ENCODE measurements around the gene CRK. TPM values are rescaled to one million over a fixed set of nuclear protein-coding genes. Genes with fewer than 3 reads are reported as not detected.
A peak's percentile ranks its signal among the peaks of the same experiment; 100 is the strongest.

Gene CRK
- total RNA-seq, 4 donors from 2014 or later: 59.8 to 102 (median 75.7) TPM

GRCh38 chr17:1376061-1376460 lies 80.0 kb downstream of the CRK start:
- intact Hi-C loops (cut with DNase I): no loop called here
- H3K4me3 ChIP-seq: peak overlapping the region in 1 of 4 donors; percentile 0
- peak overlapping the region; percentile 41 to 78 (median 65) for H3K27ac ChIP-seq (replicated peaks in 1 of 4)
- no peak for DNase-seq (ENCODE audit: extremely low spot score)
- TF ChIP-seq, protein P1, sequence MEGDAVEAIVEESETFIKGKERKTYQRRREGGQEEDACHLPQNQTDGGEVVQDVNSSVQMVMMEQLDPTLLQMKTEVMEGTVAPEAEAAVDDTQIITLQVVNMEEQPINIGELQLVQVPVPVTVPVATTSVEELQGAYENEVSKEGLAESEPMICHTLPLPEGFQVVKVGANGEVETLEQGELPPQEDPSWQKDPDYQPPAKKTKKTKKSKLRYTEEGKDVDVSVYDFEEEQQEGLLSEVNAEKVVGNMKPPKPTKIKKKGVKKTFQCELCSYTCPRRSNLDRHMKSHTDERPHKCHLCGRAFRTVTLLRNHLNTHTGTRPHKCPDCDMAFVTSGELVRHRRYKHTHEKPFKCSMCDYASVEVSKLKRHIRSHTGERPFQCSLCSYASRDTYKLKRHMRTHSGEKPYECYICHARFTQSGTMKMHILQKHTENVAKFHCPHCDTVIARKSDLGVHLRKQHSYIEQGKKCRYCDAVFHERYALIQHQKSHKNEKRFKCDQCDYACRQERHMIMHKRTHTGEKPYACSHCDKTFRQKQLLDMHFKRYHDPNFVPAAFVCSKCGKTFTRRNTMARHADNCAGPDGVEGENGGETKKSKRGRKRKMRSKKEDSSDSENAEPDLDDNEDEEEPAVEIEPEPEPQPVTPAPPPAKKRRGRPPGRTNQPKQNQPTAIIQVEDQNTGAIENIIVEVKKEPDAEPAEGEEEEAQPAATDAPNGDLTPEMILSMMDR (IDR thresholded peaks at IDR 0.05): no peak
- TF ChIP-seq POLR2A (IDR thresholded peaks at IDR 0.05; ENCODE audit: low read depth) (no peak), EP300 (IDR thresholded peaks at IDR 0.05) (no peak), POLR2AphosphoS5 (IDR thresholded peaks at IDR 0.05) (no peak)
- H3K36me3 ChIP-seq: peaks cover 0 to 14% (median 4%) of the 10 kb centered on the region in 4 donors
- 36% methylated on average over 5 of the region's 5 CpGs for WGBS
- H3K9me3 ChIP-seq: no peaks in the 10 kb centered on the region
- peaks cover 98 to 100% (median 100%) of the 10 kb centered on the region in 4 donors for H3K4me1 ChIP-seq
- no peaks in the 10 kb centered on the region for H3K27me3 ChIP-seq

DNA sequence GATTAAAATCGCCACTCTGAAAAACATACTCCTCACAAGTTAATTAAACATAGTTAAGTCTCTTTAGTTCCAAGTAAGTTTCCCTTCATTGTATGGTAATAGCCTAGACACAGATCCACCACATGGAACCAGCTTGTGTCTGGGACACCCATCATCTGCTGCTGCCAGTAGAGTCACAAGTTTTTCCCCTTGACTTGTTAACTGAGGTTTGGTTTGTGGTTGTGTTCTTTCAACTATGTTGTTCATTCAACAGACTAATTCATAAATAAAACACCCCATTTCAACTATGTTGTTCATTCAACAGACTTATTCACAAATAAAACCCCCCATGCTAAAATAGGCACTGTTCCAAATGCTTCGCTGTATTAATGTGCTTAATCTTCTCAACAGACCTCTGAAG lies 80.4 kb downstream of the CRK start:
- intact Hi-C loops (cut with DNase I): no loop called here
- TF ChIP-seq, protein P1 (IDR thresholded peaks at IDR 0.05): no peak
- TF ChIP-seq POLR2AphosphoS5 (IDR thresholded peaks at IDR 0.05): no peak
- no peak for TF ChIP-seq POLR2A (IDR thresholded peaks at IDR 0.05; ENCODE audit: low read depth)
- peaks cover 0 to 14% (median 4%) of the 10 kb centered on the region in 4 donors for H3K36me3 ChIP-seq
- H3K9me3 ChIP-seq: no peaks in the 10 kb centered on the region
- WGBS: 10% methylated on average over 2 of the region's 2 CpGs
- no peaks in the 10 kb centered on the region for H3K27me3 ChIP-seq
- peak overlapping the region in 3 of 4 donors; percentile 57 to 78 (median 73) for H3K27ac ChIP-seq (replicated peaks in 1 of 4)
- peaks cover 98 to 100% (median 100%) of the 10 kb centered on the region in 4 donors for H3K4me1 ChIP-seq
- DNase-seq (ENCODE audit: extremely low spot score): no peak
- H3K4me3 ChIP-seq: no peak overlapping the region

- WGBS: 61% methylated on average over 10 of the region's 10 CpGs
- TF ChIP-seq POLR2AphosphoS5 (IDR thresholded peaks at IDR 0.05): no peak
- TF ChIP-seq POLR2A (IDR thresholded peaks at IDR 0.05; ENCODE audit: low read depth): no peak
- no peak for TF ChIP-seq EP300 (IDR thresholded peaks at IDR 0.05)
- TF ChIP-seq, protein P1 (IDR thresholded peaks at IDR 0.05): no peak
- Histone ChIP-seq H3K27ac (replicated peaks in 1 of 4) (peak overlapping the region in 3 of 4 donors; percentile 57 to 78 (median 73)), H3K4me3 (no peak overlapping the region), H3K4me1 (peaks cover 93 to 100% (median 100%) of the 10 kb centered on the region in 4 donors), H3K9me3 (no peaks in the 10 kb centered on the region), H3K36me3 (peaks cover 0 to 14% (median 4%) of the 10 kb centered on the region in 4 donors), H3K27me3 (no peaks in the 10 kb centered on the region)
- intact Hi-C loops (cut with DNase I): no loop called here
- no peak for DNase-seq (ENCODE audit: extremely low spot score)
Observed at GRCh38 chr17:1374431-1375177, 81.4 kb downstream of the CRK start.

DNA sequence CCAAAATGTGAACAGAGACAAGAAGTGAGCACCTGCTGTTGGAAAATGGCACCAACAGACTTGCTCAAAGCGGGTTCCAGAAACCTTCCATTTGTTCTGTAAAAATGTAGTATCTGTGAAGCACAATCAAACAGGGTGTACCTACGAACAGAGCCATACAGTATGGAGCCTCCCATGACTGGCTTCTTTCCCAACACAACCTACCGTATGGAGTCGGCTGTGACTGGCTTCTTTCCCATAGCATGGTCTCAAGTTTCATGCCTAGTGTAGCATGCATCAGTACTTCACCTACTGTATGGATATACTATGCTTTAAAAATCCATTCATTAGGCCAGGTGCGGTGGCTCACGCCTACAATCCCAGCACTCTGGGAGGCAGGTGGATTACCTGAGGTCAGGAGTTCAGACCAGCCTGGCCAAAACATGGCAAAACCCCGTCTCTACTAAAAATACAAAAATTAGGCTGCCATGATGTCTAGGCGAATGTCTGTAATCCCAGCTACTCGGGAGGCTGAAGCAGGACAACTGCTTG lies 82.3 kb downstream of the CRK start:
- 58% methylated on average over 8 of the region's 9 CpGs for WGBS
- Histone ChIP-seq H3K4me3 (peak overlapping the region in 1 of 4 donors; percentile 6), H3K4me1 (peaks cover 93 to 100% (median 100%) of the 10 kb centered on the region in 4 donors), H3K9me3 (no peaks in the 10 kb centered on the region), H3K36me3 (peaks cover 0 to 14% (median 4%) of the 10 kb centered on the region in 4 donors), H3K27ac (replicated peaks in 1 of 4) (peak overlapping the region; percentile 18 to 78 (median 65)), H3K27me3 (no peaks in the 10 kb centered on the region)
- intact Hi-C loops (cut with DNase I): no loop called here
- no peak for DNase-seq (ENCODE audit: extremely low spot score)
- no peak for TF ChIP-seq EP300 (IDR thresholded peaks at IDR 0.05)
- TF ChIP-seq, protein P1 (IDR thresholded peaks at IDR 0.05): no peak
- no peak for TF ChIP-seq POLR2A (IDR thresholded peaks at IDR 0.05; ENCODE audit: low read depth)
- no peak for TF ChIP-seq POLR2AphosphoS5 (IDR thresholded peaks at IDR 0.05)
